Activated T-helper 9 cell treated with anti-CD3 and anti-CD28 coated beads, Interleukin-2, amount 50 U/mL, for 16 hours (primary cell): ENCODE results near the gene TBC1D32.
"Not testable (repeated sequence)": the region's sequence is repeated elsewhere in the genome, so short reads cannot be mapped to it uniquely, and the experiment has no call there.

Experiments used
- DNase-seq: peaks from one replicate; pipeline ENCODE4 v3.0.0-alpha.2; 2020; ENCODE audit warnings: low read depth

TBC1D32 gene

GRCh38 chr6:121106962-121107361 is 227.3 kb downstream of the TBC1D32 start:
- no peak for DNase-seq

- no peak for DNase-seq
Observed at GRCh38 chr6:121105461-121105860, 228.8 kb downstream of the TBC1D32 start.

- DNase-seq = no peak
Observed at GRCh38 chr6:121093928-121094327, 240.4 kb downstream of the TBC1D32 start.

- no peak for DNase-seq
Observed at GRCh38 chr6:121090492-121090891, 243.8 kb downstream of the TBC1D32 start.

- no peak for DNase-seq
Observed at GRCh38 chr6:121086876-121087275, 247.4 kb downstream of the TBC1D32 start.

- no peak for DNase-seq
Observed at GRCh38 chr6:121076119-121076518, 258.2 kb downstream of the TBC1D32 start.

- DNase-seq = not testable (repeated sequence)
Observed at GRCh38 chr6:121068749-121069148, 265.5 kb downstream of the TBC1D32 start.

- no peak for DNase-seq
Observed at GRCh38 chr6:121067381-121067780, 266.9 kb downstream of the TBC1D32 start.

GRCh38 chr6:121064345-121064744 is 269.9 kb downstream of the TBC1D32 start:
- no peak for DNase-seq

GRCh38 chr6:121055572-121056163 is 278.6 kb downstream of the TBC1D32 start:
- DNase-seq = no peak

- DNase-seq = not testable (repeated sequence)
Observed at GRCh38 chr6:121048593-121048992, 285.7 kb downstream of the TBC1D32 start.

- not testable (repeated sequence) for DNase-seq
Observed at GRCh38 chr6:121044905-121045304, 289.4 kb downstream of the TBC1D32 start.

GRCh38 chr6:121043706-121044105 is 290.6 kb downstream of the TBC1D32 start:
- DNase-seq = not testable (repeated sequence)

- DNase-seq = not testable (repeated sequence)
Observed at GRCh38 chr6:121043211-121043610, 291.1 kb downstream of the TBC1D32 start.

- no peak for DNase-seq
Observed at GRCh38 chr6:121042766-121043165, 291.5 kb downstream of the TBC1D32 start.

- no peak for DNase-seq
Observed at GRCh38 chr6:121040831-121041230, 293.4 kb downstream of the TBC1D32 start.

- DNase-seq = no peak
Observed at GRCh38 chr6:121033091-121033490, 301.2 kb downstream of the TBC1D32 start.

GRCh38 chr6:121032268-121033006 is 301.8 kb downstream of the TBC1D32 start:
- no peak for DNase-seq
